ENCODE results near the gene EEA1. TPM values are rescaled to one million over a fixed set of nuclear protein-coding genes. Genes with fewer than 3 reads are reported as not detected.

EEA1 gene
- total RNA-seq, 1 donor: 25.0 TPM

- no peak for TF ChIP-seq CTCF (IDR thresholded peaks at IDR 0.05; ENCODE audit: insufficient read depth, low read depth, low read length)
- no peak for DNase-seq (ENCODE audit: low read depth)
- no peak overlapping the region for H3K4me3 ChIP-seq (ENCODE audit: low read depth, low read length)
Measured at GRCh38 chr12:92721130-92721529, 208.0 kb downstream of the EEA1 start.

Small RNA genes lying within 50 kb of the gene (small RNA-seq; reads per million reads assigned to genes)
- gene RNU6-1329P: 0.38 reads per million

Other genes with a start within 250 kb of the EEA1 start
- not detected in 2 replicates for gene PLEKHG7, start 226.3 kb downstream of the EEA1 start, total RNA-seq

Measured in fibroblast of villous mesenchyme (primary cell).